Measurements from ENCODE around the gene ITGA6.

DNA sequence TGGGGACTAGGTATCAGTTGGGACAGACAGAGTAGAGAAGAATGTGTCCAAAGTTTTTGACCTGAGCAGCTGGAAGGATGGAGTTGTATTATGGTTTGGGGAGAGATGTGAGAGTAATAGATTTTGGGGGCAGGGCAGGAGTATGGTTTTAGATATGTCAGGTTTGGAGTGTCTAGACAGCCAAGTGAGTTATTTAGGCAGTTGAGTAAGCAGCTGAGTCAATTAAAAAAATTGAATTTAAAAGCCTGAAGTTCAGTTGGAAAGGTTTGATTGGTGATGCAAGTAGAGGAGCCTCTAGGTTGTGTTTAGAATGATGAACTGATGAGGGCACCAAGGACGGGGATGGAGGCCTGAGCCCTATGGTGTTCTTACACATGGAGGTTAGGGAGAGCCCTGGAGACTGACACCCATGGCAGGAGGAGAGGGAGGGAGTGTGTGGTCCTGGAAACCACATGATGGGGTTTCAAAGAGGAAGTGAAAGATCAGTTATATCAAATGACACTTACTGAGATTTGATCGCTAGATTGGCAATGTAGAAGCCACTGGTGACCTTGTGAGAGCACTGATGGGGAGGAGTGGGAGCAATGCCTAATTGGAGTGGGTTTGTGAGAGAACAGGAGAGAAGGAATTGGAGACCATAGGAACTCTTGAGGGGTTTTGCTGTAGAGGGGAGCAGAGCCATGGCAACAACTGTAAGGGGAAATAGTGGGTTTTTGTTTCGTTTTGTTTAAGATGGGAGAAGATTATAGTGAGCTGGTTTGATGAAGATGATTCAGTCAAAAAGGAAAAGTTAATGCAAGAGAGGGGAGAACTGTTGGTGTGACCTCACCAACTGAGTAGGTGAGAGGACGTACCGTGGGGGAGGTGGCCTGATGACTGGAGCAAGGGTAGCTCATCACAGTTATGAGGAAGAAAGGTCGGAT is 10.3 kb downstream of the ITGA6 start:
- TF ChIP-seq CTCF (conservative IDR thresholded peaks at IDR 0.05 in 1 of 2, IDR thresholded peaks at IDR 0.05 in 1 of 2; ENCODE audit: low read depth in 1 of 2, low read length in 2 of 2) (no peak), EZH2 (IDR thresholded peaks at IDR 0.05; ENCODE audit: low read length, missing control alignments) (no peak)

All from fibroblast of lung (primary cell).